Measurements from ENCODE around the gene HNRNPH2.

The HNRNPH2 gene

GRCh38 chrX:101460669-101461068 lies 52.6 kb downstream of the HNRNPH2 start:
- DNase-seq (ENCODE audit: low read depth, low spot score): no peak

- DNase-seq (ENCODE audit: low read depth, low spot score): no peak
Measured at GRCh38 chrX:101462892-101463291, 54.9 kb downstream of the HNRNPH2 start.

All from activated naive CD8-positive, alpha-beta T cell treated with anti-CD3 and anti-CD28 coated beads, Interleukin-2, amount 50 U/mL, for 16 hours (primary cell).